Activated T-cell treated with anti-CD3 and anti-CD28 coated beads for 48 hours (primary cell): ENCODE measurements around the gene ACER2.
"Not testable (repeated sequence)": the region's sequence is repeated elsewhere in the genome, so short reads cannot be mapped to it uniquely, and the experiment has no call there.

Source experiments
- DNase-seq: peaks from one replicate; pipeline ENCODE4 v3.0.0-alpha.2; 2020; ENCODE audit warnings: low read depth

The ACER2 gene

GRCh38 chr9:19409401-19410194 is 789 bp downstream of the ACER2 start:
- no peak for DNase-seq

- no peak for DNase-seq
Observed at GRCh38 chr9:19410195-19410503, 1.3 kb downstream of the ACER2 start.

- no peak for DNase-seq
Observed at GRCh38 chr9:19410594-19410993, 1.8 kb downstream of the ACER2 start.

- no peak for DNase-seq
Observed at GRCh38 chr9:19411316-19411715, 2.5 kb downstream of the ACER2 start.

GRCh38 chr9:19413456-19413855 is 4.6 kb downstream of the ACER2 start:
- not testable (repeated sequence) for DNase-seq

- DNase-seq, result no peak
Observed at GRCh38 chr9:19416143-19416542, 7.3 kb downstream of the ACER2 start.

GRCh38 chr9:19420877-19421276 is 12.1 kb downstream of the ACER2 start:
- no peak for DNase-seq

GRCh38 chr9:19423163-19423562 is 14.4 kb downstream of the ACER2 start:
- DNase-seq, result no peak

GRCh38 chr9:19424176-19424779 is 15.5 kb downstream of the ACER2 start:
- DNase-seq, result no peak

- no peak for DNase-seq
Observed at GRCh38 chr9:19429595-19429994, 20.8 kb downstream of the ACER2 start.

- DNase-seq, result no peak
Observed at GRCh38 chr9:19430201-19430760, 21.5 kb downstream of the ACER2 start.

- no peak for DNase-seq
Observed at GRCh38 chr9:19431361-19432171, 22.8 kb downstream of the ACER2 start.

- DNase-seq, result no peak
Observed at GRCh38 chr9:19432473-19432872, 23.7 kb downstream of the ACER2 start.

- DNase-seq, result not testable (repeated sequence)
Observed at GRCh38 chr9:19433729-19434128, 24.9 kb downstream of the ACER2 start.

GRCh38 chr9:19440376-19440775 is 31.6 kb downstream of the ACER2 start:
- no peak for DNase-seq

GRCh38 chr9:19440823-19441580 is 32.2 kb downstream of the ACER2 start:
- DNase-seq, result no peak

- DNase-seq, result no peak
Observed at GRCh38 chr9:19441730-19442129, 32.9 kb downstream of the ACER2 start.

- DNase-seq, result no peak
Observed at GRCh38 chr9:19442240-19442639, 33.4 kb downstream of the ACER2 start.

- DNase-seq, result no peak
Observed at GRCh38 chr9:19445452-19445851, 36.6 kb downstream of the ACER2 start.

- no peak for DNase-seq
Observed at GRCh38 chr9:19446361-19446861, 37.6 kb downstream of the ACER2 start.

GRCh38 chr9:19451240-19452087 is 42.7 kb downstream of the ACER2 start:
- no peak for DNase-seq
